Hepatocyte (in vitro differentiated cells): Measurements from ENCODE around the gene SEMA4C. TPM values are rescaled to one million over a fixed set of nuclear protein-coding genes. Genes with fewer than 3 reads are reported as not detected.

Experiments used
- DNase-seq: peaks from one replicate; pipeline ENCODE4 v3.0.0-alpha.2; 2016; ENCODE audit warnings: low spot score
- H2AFZ ChIP-seq: fragments of 200-600 bp; sonication (generic); 2 replicates; pipeline ENCODE4 v1.6.0; 2016; ENCODE audit warnings: antibody characterized with exemption, mild to moderate bottlenecking
- H3K27ac ChIP-seq: fragments of 200-600 bp; sonication (generic); 2 replicates; pipeline ENCODE4 v1.5.1; 2016; ENCODE audit warnings: mild to moderate bottlenecking
- H3K27me3 ChIP-seq: fragments of 200-600 bp; sonication (generic); 2 replicates; pipeline ENCODE4 v1.6.1; 2016
- H3K36me3 ChIP-seq: fragments of 200-600 bp; sonication (generic); replicated peaks from 2 replicates; pipeline ENCODE4 v1.5.1; 2016; ENCODE audit warnings: low read depth; ENCODE audit not compliant: insufficient read depth
- H3K4me1 ChIP-seq: fragments of 200-600 bp; sonication (generic); 2 replicates; pipeline ENCODE4 v1.5.1; 2016; ENCODE audit warnings: mild to moderate bottlenecking, moderate library complexity; ENCODE audit not compliant: insufficient read depth
- H3K4me2 ChIP-seq: fragments of 200-600 bp; sonication (generic); 2 replicates; pipeline ENCODE4 v1.6.0; 2016
- H3K4me3 ChIP-seq: fragments of 200-600 bp; sonication (generic); 2 replicates; pipeline ENCODE4 v1.5.1; 2016; ENCODE audit warnings: mild to moderate bottlenecking
- H3K79me2 ChIP-seq: fragments of 200-600 bp; sonication (generic); 2 replicates; pipeline ENCODE4 v1.6.0; 2017; ENCODE audit warnings: mild to moderate bottlenecking
- H3K9me2 ChIP-seq: fragments of 200-600 bp; sonication (generic); replicated peaks from 2 replicates; pipeline ENCODE4 v1.6.0; 2017; ENCODE audit warnings: mild to moderate bottlenecking; ENCODE audit not compliant: insufficient read depth
- H3K9me3 ChIP-seq: fragments of 200-600 bp; sonication (generic); 2 replicates; pipeline ENCODE4 v1.5.1; 2016; ENCODE audit warnings: low read depth, mild to moderate bottlenecking
- H4K20me1 ChIP-seq: fragments of 200-600 bp; sonication (generic); 2 replicates; pipeline ENCODE4 v1.6.0; 2016; ENCODE audit warnings: mild to moderate bottlenecking; ENCODE audit not compliant: insufficient read depth, poor library complexity, severe bottlenecking
- CTCF ChIP-seq: fragments of 200-600 bp; sonication (generic); IDR thresholded peaks from 2 replicates; pipeline ENCODE4 v1.5.1; 2016; ENCODE audit warnings: antibody characterized with exemption, mild to moderate bottlenecking; ENCODE audit not compliant: poor library complexity
- EZH2 ChIP-seq: fragments of 200-600 bp; sonication (generic); IDR thresholded peaks from 2 replicates; pipeline ENCODE4 v1.6.1; 2016; ENCODE audit warnings: antibody characterized with exemption, mild to moderate bottlenecking, borderline replicate concordance
- EZH2phosphoT487 ChIP-seq: fragments of 200-600 bp; sonication (generic); IDR thresholded peaks from one replicate; pipeline ENCODE4 v1.6.1; 2018; ENCODE audit warnings: antibody characterized with exemption, mild to moderate bottlenecking, low read depth, moderate library complexity; ENCODE audit not compliant: unreplicated experiment, severe bottlenecking
- WGBS: methylation state at CpG from one replicate; pipeline ENCODE4 v1.1.6; 2016; ENCODE audit warnings: low lambda C conversion rate; ENCODE audit errors: missing lambda C conversion rate; 5-methylcytosine and 5-hydroxymethylcytosine counted together
- polyA plus RNA-seq: library from polyadenylated mRNA; unstranded; fragments of >200 nt; fragmentation: Nextera tagmentation; extraction: Ambion mirVana; gene quantifications from 2 replicates; pipeline ENCODE4 v1.2.1, GENCODE V29; 2016
- total RNA-seq: library from RNA; depleted of rRNA; stranded (reverse); fragments of >200 nt; gene quantifications from 2 replicates; pipeline ENCODE4 v1.2.3, GENCODE V29; 2014

Gene SEMA4C
- total and polyA plus RNA-seq, 2 experiments from 2014 or later, result 28.6 to 37.5 TPM

DNA sequence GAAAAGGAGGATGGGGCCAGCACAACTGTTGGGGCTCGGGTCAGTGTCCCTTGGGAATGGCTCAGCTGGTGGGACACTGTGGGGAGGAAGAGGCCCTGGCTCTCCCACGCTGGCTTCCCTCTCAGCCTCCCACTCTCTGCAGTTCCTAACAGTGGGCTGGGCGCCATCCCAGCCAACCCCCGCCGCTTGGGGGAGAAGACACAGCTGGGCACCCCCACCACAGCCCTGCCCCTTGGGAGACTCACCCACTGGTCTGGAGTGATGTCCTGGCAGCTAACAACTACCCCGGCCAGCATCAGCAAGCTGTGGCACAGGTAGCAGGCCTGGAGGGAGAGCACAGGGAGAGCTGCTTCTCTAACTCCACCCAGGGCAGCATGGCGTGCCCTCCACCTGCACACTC lies 8.3 kb upstream of the SEMA4C start:
- Histone ChIP-seq H3K27ac (no peak overlapping the region), H3K27me3 (no peaks in the 10 kb centered on the region), H2AFZ (no peak overlapping the region), H3K9me2 (no peaks in the 10 kb centered on the region), H3K9me3 (no peaks in the 10 kb centered on the region), H3K4me2 (no peak overlapping the region), H3K4me1 (peaks cover 32% of the 10 kb centered on the region), H3K36me3 (no peaks in the 10 kb centered on the region), H3K79me2 (no peaks in the 10 kb centered on the region), H3K4me3 (no peak overlapping the region), H4K20me1 (no peaks in the 10 kb centered on the region)
- TF ChIP-seq EZH2, result no peak
- TF ChIP-seq EZH2phosphoT487, result no peak
- TF ChIP-seq CTCF, result no peak
- 88% methylated on average over 7 of the region's 7 CpGs for WGBS
- DNase-seq, result no peak

DNA sequence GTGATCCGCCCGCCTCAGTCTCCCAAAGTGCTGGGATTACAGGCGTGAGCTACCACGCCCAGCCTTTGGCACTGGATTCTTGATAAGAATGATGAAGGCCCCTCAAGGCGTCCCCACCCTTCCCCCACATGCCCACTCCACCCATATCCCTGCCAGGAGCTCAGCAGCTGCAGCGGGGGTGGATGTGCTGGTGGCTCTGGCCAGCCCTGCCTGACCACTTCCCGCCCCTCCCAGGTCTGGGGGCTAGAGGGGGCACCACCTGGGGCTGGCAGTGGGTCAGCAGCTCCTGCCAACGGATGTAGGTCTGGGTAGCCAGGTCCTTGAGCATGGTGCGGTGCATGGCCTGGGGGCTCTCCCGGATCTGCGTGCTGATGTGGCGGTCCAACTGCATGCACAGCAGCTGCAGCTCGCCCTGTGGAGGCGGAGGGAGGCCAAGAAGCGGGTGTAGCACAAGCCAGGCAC lies 7.8 kb upstream of the SEMA4C start:
- H3K9me2 ChIP-seq, result no peaks in the 10 kb centered on the region
- H3K36me3 ChIP-seq, result no peaks in the 10 kb centered on the region
- no peaks in the 10 kb centered on the region for H3K9me3 ChIP-seq
- H2AFZ ChIP-seq, result no peak overlapping the region
- WGBS, result 83% methylated on average over 14 of the region's 15 CpGs
- H3K79me2 ChIP-seq, result no peaks in the 10 kb centered on the region
- no peaks in the 10 kb centered on the region for H3K27me3 ChIP-seq
- H3K4me3 ChIP-seq, result no peak overlapping the region
- TF ChIP-seq EZH2 (no peak), EZH2phosphoT487 (no peak), CTCF (no peak)
- H3K27ac ChIP-seq, result no peak overlapping the region
- H4K20me1 ChIP-seq, result no peaks in the 10 kb centered on the region
- H3K4me1 ChIP-seq, result peaks cover 36% of the 10 kb centered on the region
- no peak for DNase-seq
- H3K4me2 ChIP-seq, result no peak overlapping the region

- Histone ChIP-seq H3K27ac (no peak overlapping the region), H3K9me3 (no peaks in the 10 kb centered on the region), H3K36me3 (no peaks in the 10 kb centered on the region), H3K27me3 (no peaks in the 10 kb centered on the region), H3K4me3 (no peak overlapping the region), H3K4me2 (no peak overlapping the region), H3K79me2 (no peaks in the 10 kb centered on the region), H3K9me2 (no peaks in the 10 kb centered on the region), H4K20me1 (no peaks in the 10 kb centered on the region), H2AFZ (no peak overlapping the region), H3K4me1 (peaks cover 36% of the 10 kb centered on the region)
- no peak for TF ChIP-seq EZH2phosphoT487
- no peak for TF ChIP-seq EZH2
- DNase-seq, result no peak
- WGBS, result 88% methylated on average over 6 of the region's 6 CpGs
Measured at GRCh38 chr2:96877042-96877451, 7.2 kb upstream of the SEMA4C start.

GRCh38 chr2:96876269-96877041 lies 6.6 kb upstream of the SEMA4C start:
- Histone ChIP-seq H3K4me1 (peaks cover 30% of the 10 kb centered on the region), H3K4me2 (no peak overlapping the region), H2AFZ (no peak overlapping the region), H3K79me2 (no peaks in the 10 kb centered on the region), H3K27ac (peak overlapping the region; percentile 61), H3K36me3 (no peaks in the 10 kb centered on the region), H3K27me3 (no peaks in the 10 kb centered on the region), H3K9me3 (no peaks in the 10 kb centered on the region), H4K20me1 (no peaks in the 10 kb centered on the region), H3K4me3 (no peak overlapping the region), H3K9me2 (no peaks in the 10 kb centered on the region)
- DNase-seq, result no peak
- 90% methylated on average over 14 of the region's 16 CpGs for WGBS
- TF ChIP-seq EZH2phosphoT487 (no peak), EZH2 (no peak), CTCF (no peak)
